Measurements from ENCODE around the gene IRS1.

GRCh38 chr2:226699321-226699720 is 100.3 kb downstream of the IRS1 start:
- TF ChIP-seq CTCF (IDR thresholded peaks at IDR 0.05) (no peak), SIN3A (IDR thresholded peaks at IDR 0.05; ENCODE audit: borderline replicate concordance, low read depth, low read length) (no peak), EP300 (IDR thresholded peaks at IDR 0.05; ENCODE audit: borderline replicate concordance in 1 of 2, low read depth in 1 of 2, low read length in 1 of 2) (no peak), RAD21 (IDR thresholded peaks at IDR 0.05; ENCODE audit: low read length) (no peak), EZH2phosphoT487 (IDR thresholded peaks at IDR 0.05; ENCODE audit: borderline replicate concordance, low read depth) (no peak), GABPA (IDR thresholded peaks at IDR 0.05; ENCODE audit: low read depth) (no peak), POLR2AphosphoS5 (IDR thresholded peaks at IDR 0.05; ENCODE audit: low read depth, low read length) (no peak), TEAD4 (IDR thresholded peaks at IDR 0.05; ENCODE audit: borderline replicate concordance, insufficient read depth) (no peak), RXRA (IDR thresholded peaks at IDR 0.05; ENCODE audit: borderline replicate concordance, low read depth) (no peak), USF2 (IDR thresholded peaks at IDR 0.05; ENCODE audit: borderline replicate concordance, low read depth, low read length) (no peak), FOXM1 (IDR thresholded peaks at IDR 0.05; ENCODE audit: low read depth) (no peak), SMC3 (IDR thresholded peaks at IDR 0.05; ENCODE audit: low read depth, low read length) (no peak), CHD2 (IDR thresholded peaks at IDR 0.05; ENCODE audit: low read length, partially characterized antibody) (no peak)
- TF ChIP-seq, protein P1, sequence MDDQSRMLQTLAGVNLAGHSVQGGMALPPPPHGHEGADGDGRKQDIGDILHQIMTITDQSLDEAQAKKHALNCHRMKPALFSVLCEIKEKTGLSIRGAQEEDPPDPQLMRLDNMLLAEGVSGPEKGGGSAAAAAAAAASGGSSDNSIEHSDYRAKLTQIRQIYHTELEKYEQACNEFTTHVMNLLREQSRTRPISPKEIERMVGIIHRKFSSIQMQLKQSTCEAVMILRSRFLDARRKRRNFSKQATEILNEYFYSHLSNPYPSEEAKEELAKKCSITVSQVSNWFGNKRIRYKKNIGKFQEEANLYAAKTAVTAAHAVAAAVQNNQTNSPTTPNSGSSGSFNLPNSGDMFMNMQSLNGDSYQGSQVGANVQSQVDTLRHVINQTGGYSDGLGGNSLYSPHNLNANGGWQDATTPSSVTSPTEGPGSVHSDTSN (IDR thresholded peaks at IDR 0.05), result no peak
